GM19397 (cell line): ENCODE data around the gene SUZ12.
"Not testable (repeated sequence)": the region's sequence is repeated elsewhere in the genome, so short reads cannot be mapped to it uniquely, and the experiment has no call there.

Source experiments
- ATAC-seq: cut with Tn5 transposase; IDR thresholded peaks from one replicate; pipeline ENCODE4 v1.9.1; 2021; ENCODE audit warnings: mild to moderate bottlenecking, moderate library complexity; ENCODE audit not compliant: unreplicated experiment

Gene SUZ12

DNA sequence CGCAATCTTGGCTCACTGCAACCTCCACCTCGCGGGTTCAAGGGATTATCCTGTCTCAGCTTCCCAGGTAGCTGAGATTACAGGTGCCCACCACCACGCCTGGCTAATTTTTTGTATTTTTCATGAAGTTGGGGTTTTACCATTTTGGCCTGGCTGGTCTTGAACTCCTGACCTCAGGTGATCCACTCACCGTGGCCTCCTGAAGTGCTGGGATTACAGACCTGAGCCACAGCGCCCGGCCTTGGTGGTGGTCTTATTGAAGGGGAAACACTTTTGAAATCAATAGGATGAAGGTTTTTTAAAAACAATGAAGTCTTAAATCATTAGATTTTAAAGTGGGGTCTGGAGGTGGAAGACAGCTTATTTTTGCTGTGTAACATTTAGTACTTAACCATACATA is 5.6 kb downstream of the SUZ12 start:
- not testable (repeated sequence) for ATAC-seq

DNA sequence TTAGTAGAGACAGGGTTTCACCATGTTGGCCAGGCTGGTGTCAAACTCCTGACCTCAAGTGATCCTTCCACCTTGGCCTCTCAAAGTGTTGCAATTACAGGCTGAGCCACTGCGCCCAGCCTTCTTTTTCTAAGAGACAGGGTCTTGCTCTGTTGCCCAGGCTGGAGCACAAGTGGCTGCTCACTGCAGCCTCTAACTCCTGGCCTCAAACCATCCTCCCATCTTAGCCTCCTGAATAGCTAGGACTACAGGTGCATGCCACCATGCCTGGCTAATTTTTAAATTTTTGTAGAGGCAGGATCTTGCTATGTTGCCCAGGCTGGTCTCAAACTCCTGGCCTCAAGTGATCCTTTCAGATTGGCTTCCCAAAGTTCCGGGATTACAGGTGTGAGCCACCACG is 15.1 kb downstream of the SUZ12 start:
- ATAC-seq = not testable (repeated sequence)

DNA sequence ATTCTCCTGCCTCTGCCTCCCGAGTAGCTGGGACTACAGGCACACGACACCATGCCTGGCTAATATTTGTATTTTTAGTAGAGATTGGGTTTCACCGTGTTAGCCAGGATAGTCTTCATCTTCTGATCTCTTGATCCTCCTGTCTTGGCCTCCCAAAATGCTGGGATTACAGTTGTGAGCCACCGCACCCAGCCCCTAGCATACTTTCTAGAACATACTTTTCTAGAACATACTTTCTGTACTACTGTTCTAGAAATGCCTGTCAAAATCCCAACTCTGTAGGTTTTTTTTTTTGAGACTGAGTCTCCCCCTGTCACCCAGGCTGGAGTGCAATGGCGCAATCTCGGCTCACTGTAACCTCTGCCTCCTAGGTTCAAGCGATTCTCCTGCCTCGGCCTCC is 27.3 kb downstream of the SUZ12 start:
- not testable (repeated sequence) for ATAC-seq

DNA sequence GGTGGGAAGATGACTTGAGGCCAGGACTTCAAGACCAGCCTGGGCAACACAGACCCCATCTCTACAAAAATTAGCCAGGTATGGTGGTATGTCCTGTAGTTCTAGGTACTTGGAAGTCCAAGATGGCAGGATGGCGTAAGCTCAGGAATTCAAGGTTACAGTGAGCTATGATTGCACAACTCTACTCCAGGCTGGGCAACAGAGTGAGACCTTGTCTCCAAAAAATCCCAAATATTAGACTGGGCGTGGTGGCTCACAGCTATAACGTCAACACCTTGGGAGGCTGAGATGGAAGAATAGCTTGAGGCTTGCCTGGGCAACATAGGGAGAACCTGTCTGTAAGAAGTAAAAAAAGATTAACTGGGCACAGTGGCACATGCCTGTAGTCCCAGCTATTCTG is 30.8 kb downstream of the SUZ12 start:
- no peak for ATAC-seq

DNA sequence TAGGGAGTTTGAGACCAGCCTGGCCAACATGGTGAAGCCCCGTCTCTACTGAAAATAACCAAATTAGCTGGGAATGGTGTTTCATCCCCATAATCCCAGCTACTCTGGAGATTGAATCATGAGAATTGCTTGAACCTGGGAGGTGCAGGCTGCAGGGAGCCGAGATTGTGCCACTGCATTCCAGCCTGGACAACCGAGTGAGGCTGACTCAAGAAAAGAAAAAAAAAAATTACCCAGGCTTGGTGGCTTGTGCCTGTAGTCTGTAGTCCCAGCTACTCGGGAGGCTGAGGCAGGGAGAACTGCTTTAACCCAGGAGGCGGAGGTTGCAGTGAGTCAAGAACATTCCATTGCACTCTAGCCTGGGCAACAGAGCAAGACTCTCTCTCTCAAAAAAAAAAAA is 33.6 kb downstream of the SUZ12 start:
- ATAC-seq = not testable (repeated sequence)

DNA sequence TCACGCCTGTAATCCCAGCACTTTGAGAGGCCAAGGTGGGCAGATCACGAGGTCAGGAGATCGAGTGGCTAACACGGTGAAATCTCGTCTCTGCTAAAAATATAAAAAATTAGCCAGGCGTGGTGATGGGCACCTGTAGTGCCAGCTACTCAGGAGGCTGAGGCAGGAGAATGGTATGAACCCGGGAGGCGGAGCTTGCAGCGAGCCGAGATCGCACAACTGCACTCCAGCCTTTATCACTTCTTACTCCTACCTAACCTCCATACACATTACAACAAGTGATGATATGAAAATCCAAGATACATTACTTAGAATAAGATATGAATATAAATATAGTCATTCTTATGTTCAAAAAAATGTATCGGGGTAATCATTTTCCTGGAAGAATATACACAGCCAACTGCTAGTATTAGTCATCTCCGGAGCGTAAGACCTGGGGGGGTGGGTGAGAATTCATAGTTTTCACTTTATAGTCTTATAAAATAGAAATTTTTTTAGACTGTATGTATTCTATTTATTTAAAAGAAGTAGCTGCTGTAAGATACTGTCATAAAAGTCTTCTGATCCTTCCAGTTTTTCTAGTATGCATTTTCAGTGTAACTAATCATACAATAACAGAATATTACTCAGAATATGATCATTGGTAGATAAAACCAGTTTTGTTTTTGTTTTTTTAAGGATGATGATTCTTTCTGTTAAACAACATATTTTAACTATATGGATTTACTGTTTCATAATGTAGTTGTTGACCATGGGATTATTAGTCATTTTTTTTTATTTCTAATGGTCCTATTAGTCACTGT is 37.7 kb downstream of the SUZ12 start:
- ATAC-seq = not testable (repeated sequence)

DNA sequence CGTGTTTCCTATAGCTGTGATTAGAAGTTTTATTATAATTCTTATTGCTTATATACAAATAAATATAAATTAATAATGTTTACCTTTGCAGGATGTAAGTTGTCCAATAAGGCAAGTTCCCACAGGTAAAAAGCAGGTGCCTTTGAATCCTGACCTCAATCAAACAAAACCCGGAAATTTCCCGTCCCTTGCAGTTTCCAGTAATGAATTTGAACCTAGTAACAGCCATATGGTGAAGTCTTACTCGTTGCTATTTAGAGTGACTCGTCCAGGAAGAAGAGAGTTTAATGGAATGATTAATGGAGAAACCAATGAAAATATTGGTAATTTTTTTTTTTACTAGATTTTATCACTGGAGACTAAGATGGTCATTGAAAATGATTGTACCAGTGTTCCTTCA is 38.6 kb downstream of the SUZ12 start:
- ATAC-seq = not testable (repeated sequence)

DNA sequence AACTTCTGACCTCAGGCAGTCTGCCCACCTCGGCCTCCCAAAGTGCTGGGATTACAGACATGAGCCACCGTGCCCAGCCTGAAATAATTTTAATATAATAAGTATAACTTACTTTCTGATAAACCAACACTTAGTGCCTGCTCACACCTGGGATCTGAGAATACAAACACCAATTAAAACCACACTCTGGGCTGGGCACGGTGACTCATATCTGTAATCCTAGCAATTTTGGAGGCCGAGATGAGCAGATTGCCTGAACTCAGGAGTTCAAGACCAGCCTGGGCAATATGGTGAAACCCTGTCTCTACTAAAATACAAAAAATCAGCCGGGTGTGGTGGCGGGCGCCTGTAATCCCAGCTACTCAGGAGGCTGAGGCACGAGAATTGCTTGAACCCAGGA is 55.0 kb downstream of the SUZ12 start:
- ATAC-seq = not testable (repeated sequence)

DNA sequence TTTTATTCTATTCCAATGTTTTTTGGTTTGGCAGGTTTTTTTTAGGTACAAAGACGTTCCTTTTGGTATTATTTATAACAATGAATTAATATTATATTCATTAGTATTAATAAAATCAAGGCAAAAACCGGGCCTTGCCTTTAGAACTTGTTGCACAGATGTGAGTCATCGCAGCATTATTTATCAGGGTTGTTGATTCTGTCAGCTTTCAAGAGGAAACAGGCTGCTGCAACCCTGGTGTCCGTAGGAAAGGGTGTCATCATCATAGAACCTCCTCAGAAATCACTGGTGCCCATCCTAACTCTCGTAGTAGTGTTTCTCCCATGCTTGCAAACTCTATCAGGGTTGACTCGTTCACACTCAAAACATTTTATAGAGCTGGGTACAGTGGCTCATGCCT is 60.2 kb downstream of the SUZ12 start:
- no peak for ATAC-seq

DNA sequence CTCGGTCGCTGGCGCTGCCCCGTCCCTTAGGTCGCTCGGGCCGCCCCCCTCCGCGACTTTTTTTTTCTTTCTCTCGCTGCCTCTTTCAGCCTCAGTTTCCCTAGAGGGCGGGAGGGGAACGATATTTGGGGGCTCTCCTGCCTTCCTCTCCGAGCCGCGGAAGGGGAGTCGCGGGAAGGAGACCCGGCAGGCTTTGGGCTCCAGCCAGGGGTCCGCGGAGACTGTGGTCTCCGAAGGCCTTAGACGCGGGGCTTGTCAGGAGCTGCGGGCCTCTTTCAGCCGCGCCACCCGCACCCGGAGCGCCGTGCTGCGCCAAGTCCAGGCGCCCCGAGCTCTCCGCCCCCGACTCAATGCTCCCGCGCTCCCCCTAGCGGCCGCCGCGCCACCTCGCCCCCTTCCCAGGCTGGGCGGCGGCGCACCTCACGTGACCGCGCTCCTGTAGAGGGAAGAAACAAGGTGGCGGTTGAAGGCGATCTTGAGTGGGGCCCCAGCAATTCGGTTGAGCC is 70.2 kb downstream of the SUZ12 start, which contains the start of gene LRRC37B:
TSS of gene LRRC37B (plus strand) at position 427 of the 506 bp plus-strand sequence. CDS start 14,010 bp downstream, outside the sequence.
- ATAC-seq = peak; percentile 81

DNA sequence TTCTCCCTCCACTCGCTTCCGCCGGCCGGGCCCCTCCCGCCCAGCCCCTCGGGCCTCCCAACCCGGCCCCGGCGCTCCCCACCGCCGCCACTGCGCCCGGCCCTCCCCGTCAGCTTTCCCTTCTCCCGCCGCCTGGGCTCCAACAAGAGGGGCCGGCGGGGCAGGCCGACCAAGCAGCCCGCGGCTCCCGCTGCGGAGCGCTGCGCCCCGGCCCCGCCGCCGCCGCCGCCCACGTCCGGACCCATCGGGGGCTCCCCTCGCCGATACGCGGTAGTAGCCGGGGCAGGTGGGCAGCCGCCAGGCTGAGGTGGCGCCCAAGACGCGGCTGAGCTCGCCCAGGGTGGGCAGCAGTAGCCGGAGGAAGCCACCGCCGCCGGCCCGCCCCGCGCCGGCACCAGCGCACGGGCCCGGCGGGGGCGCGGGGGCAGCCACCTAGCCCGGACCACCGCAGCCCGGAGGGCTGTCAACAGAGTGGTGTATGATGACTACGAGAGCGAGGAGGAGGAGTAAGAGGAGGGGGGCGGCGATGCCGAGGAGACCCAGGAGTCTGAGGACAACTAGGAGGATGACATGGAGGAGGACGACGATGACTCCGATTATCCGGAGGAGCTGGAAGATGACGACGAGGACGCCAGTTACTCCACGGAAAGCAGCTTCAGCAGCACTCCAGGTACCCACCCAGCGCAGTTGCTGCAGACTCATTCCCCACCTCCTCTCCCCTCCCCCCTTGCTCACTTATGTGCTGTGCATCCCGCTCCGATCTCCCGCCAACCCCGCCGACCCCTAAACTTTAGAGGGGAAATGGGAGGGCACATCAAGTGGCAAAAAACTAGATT is 70.9 kb downstream of the SUZ12 start:
- peak; percentile 55 for ATAC-seq

DNA sequence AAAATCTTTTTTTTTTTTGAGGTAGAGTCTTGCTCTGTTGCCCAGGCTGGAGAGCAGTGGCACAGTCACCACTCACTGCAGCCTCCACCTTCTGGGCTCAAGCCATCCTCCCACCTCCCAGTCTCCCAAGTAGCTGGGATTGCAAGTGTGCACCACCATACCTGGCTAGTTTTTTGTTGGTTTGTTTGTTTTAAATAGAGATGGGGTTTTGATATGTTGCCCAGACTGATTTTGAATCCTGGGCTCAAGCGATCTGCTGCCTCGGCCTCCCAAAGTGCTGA is 72.4 kb downstream of the SUZ12 start:
- no peak for ATAC-seq

DNA sequence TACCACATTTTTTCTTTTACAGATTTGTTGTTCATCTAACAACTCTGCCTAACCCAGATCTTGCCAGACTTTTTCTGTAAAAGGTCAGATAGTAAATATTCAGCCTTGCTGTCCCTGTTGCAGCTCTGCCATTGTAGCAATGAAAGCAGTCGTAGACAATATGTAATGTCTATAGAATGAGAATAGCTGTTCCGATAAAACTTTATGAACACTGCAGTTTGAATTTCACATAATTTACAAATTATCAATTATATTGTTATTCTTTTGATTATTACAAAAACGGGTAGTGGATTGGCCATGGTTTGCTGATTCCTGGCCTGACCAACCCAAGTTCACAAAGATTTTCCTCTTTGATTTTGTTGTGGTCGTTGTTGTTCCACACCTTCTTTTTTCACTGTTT is 73.3 kb downstream of the SUZ12 start:
- no peak for ATAC-seq

DNA sequence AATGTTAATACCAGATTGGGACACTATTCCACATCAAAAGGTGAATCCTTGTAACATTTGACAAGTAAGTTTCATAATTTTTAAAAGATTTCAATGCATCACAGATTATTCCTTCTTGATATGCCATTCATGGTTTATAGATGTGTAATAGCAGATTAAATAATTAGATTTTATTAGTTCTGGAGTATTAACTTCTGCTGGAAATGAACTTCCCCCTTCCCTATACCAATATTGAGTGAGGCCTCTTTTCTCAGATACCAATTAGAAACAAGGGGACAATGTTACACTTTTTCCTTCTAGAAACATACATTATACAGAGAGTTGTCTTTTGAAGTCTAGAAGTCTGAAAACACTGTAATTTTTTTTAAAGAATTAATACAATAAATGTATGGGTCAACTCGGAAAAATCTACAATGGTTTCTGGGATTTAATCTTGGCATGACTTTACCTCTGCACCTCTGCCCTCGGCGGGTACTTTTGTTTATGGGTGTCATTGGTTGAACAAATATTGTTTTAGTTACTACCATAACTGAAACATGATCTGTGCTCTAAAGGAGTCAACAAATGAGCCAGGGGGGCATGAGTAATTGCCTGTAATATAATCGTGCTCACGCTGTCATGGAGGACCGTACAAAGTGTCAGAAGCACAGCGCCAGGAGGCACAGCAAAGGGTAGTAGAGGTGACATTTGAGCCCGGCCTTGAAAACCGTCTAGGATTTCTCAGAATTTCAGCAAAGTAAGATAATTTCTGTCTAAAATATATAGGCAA is 78.6 kb downstream of the SUZ12 start:
- no peak for ATAC-seq

DNA sequence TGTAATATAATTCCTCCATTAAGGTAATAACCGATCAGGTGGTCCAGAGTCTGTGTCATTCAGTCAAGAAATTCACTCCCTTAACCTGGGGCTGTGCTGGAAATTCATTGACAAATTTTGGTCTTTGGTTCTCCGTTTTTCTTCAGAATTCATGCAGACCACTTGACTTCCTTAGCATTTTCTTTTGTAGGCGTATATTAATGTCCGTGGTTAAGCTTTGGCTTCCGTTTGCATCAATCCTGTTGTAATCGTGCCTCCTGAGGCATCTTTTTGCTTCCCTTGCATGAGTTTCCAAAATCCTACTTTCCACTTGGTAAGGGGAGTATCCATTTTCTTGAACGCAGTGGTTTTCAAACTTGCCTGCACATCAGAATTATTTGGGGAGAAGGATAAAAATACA is 79.4 kb downstream of the SUZ12 start:
- no peak for ATAC-seq

DNA sequence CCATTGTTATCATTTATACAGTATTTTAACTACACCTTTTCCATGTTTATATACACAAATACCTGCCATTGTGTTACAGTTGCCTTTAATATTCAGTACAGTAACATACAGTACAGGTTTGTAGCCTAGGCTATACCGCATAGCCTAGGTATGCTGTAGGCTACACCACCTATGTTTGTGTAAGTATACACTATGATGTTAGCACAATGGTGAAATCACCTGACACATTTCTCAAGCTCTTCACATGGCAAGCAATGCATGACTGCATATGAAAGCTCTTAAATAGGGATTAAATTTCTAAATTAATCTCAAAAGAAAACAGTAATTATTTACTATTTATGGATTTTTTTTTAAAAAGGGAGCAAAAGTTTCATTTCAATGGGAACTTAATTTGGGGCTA is 82.4 kb downstream of the SUZ12 start:
- ATAC-seq = no peak

DNA sequence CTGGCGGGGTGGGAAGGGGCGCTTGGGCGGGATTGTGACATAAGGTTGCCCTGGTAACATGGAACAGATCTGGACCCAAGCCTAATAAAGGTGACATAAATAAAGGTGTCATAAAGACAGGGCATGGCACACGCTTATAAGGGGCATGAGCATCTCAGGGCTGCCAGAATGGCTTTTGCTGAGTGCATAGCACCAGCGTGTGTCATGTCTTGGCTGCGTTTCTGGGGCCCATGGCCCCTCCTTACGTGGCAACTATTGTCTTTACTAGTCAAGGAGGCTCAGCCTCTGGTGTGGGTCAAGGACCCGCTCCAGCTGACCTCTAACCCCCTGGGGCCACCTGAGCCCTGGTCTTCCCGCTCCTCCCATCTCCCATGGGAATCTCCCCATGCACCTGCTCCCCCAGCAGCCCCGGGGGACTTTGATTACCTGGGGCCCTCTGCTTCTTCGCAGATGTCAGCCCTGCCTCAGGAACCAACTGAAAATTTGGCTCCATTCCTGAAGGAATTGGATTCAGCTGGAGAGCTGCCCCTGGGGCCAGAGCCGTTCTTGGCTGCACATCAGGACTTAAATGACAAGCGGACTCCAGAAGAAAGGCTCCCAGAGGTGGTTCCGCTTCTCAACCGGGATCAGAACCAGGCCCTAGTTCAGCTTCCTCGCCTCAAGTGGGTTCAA is 84.3 kb downstream of the SUZ12 start:
- no peak for ATAC-seq

DNA sequence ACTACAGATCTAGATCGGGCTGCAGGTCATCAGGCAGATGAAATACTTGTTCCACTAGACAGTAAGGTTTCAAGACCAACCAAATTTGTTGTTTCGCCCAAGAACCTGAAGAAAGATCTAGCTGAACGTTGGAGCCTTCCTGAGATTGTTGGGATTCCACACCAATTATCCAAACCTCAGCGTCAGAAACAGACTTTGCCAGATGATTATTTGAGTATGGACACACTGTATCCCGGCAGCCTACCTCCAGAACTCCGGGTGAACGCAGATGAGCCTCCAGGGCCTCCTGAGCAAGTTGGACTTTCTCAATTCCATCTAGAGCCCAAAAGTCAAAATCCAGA is 84.8 kb downstream of the SUZ12 start:
- no peak for ATAC-seq

DNA sequence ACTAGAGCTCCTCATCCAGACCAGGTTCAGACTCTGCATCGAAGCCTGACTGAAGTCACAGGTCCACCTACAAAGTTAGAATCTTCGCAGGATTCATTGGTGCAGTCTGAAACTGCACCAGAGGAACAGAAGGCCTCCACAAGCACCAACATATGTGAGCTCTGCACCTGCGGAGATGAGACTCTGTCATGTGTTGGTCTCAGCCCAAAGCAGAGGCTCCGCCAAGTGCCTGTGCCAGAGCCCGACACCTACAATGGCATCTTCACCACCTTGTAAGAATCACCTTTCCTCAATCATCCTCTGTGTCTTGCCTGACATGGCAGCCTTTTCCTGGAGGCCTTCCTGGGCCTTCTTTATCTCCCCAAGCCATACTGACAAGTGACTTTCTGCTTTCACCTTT is 85.7 kb downstream of the SUZ12 start:
- not testable (repeated sequence) for ATAC-seq

DNA sequence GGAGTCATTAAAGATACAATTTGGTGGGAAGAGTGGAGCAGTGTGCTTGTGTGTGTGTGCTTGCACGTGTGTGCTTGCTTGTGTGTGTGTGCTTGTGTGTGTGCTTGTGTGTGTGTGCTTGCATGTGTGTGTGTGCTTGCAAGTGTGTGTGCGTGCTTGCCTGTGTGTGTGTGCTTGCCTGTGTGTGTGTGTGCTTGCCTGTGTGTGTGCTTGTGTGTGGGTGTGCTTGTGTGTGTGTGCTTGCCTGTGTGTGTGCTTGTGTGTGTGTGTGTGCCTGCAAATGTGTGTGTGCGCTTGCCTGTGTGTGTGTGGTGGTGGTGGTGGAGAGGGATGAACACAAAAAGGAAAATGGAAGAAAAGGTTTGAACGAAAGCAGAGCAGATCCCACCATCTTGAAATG is 90.5 kb downstream of the SUZ12 start:
- not testable (repeated sequence) for ATAC-seq

DNA sequence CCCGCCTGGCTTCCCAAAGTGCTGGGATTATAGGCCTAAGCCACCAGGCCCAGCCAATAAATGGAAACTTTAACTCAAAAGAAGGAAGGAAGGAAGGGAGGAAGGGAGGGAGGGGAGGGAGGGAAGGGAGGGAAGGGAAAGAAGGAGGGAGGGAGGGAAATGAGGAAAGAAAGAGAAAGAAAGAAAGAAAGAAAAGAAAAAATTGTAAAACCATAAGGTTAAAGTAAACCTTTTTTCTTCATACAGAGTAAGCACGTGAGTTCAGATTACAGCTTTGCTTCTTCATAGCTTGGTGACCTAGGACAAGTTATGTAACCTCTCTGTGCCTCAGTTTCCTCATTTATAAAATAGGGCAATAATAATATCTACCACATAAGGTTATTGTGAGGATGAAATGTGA is 96.4 kb downstream of the SUZ12 start:
- ATAC-seq = no peak
